Naive thymus-derived CD8-positive, alpha-beta T cell (primary cell): ENCODE data around the gene CDKAL1. TPM values are rescaled to one million over a fixed set of nuclear protein-coding genes. Genes with fewer than 3 reads are reported as not detected.

Experiments
- ATAC-seq, 2 donors: fragments of 150-1000 bp; cut with Tn5 transposase in 1 of 2; sonication (Bioruptor Pico), chemical (Tn5 transposase) in 1 of 2; 1 replicate in 1 of 2; 2 replicates in 1 of 2; pipeline ENCODE4 v1.10.0; 2021; ENCODE audit warnings: mild to moderate bottlenecking in 2 of 2, moderate library complexity in 2 of 2
- POLR2A ChIA-PET: fragments of 350-600 bp; sonication (Branson Sonifier 250); formaldehyde crosslinking; loops from one replicate; lab custom pipeline; 2021; ENCODE audit warnings: antibody characterized with exemption; lab: Charles Lee
- DNase-seq, 10 donors: peaks; one replicate each; pipeline versions ENCODE4 v3.0.0 to v3.0.0-alpha.2; 2020 to 2022
- H3K27ac Mint-ChIP-seq, 10 donors: one replicate each; pipeline ENCODE4 v1.8.0; 2020 to 2022; ENCODE audit warnings: mild to moderate bottlenecking in 10 of 10, mixed read lengths in 10 of 10, moderate library complexity in 4 of 10, inconsistent platforms in 1 of 10
- H3K27me3 Mint-ChIP-seq, 5 donors: one replicate each; pipeline ENCODE4 v1.8.0; 2021 to 2022; ENCODE audit warnings: mixed read lengths in 5 of 5
- H3K36me3 Mint-ChIP-seq, 3 donors: one replicate each; pipeline ENCODE4 v1.8.0; 2020 to 2022; ENCODE audit warnings: mixed read lengths in 3 of 3, mild to moderate bottlenecking in 2 of 3, inconsistent platforms in 1 of 3
- H3K4me1 Mint-ChIP-seq, 4 donors: one replicate each; pipeline ENCODE4 v1.8.0; 2021 to 2022; ENCODE audit warnings: mixed read lengths in 4 of 4
- H3K4me3 Mint-ChIP-seq, 10 donors: one replicate each; pipeline ENCODE4 v1.8.0; 2020 to 2022; ENCODE audit warnings: mild to moderate bottlenecking in 10 of 10, mixed read lengths in 10 of 10, moderate library complexity in 6 of 10, inconsistent platforms in 1 of 10
- H3K9me3 Mint-ChIP-seq, 9 donors: one replicate each; pipeline ENCODE4 v1.8.0; 2020 to 2022; ENCODE audit warnings: mixed read lengths in 9 of 9, mild to moderate bottlenecking in 3 of 9, inconsistent platforms in 1 of 9, moderate library complexity in 1 of 9
- polyA plus RNA-seq, 3 donors: library from polyadenylated mRNA; unstranded; fragments of 300-500 nt; fragmentation: Illumina TruSeq; gene quantifications; one replicate each; pipeline ENCODE4 v1.2.3, GENCODE V29; 2021
- total RNA-seq, 8 experiments: library from RNA in 2 of 8; stranded (reverse) in 2 of 8; gene quantifications; one replicate each; pipeline ENCODE4 v1.2.3 and lab custom pipeline; 2021 to 2026

CDKAL1 gene
- total and polyA plus RNA-seq, 5 experiments from 2014 or later: 21.5 to 36.7 (median 29.1) TPM

DNA sequence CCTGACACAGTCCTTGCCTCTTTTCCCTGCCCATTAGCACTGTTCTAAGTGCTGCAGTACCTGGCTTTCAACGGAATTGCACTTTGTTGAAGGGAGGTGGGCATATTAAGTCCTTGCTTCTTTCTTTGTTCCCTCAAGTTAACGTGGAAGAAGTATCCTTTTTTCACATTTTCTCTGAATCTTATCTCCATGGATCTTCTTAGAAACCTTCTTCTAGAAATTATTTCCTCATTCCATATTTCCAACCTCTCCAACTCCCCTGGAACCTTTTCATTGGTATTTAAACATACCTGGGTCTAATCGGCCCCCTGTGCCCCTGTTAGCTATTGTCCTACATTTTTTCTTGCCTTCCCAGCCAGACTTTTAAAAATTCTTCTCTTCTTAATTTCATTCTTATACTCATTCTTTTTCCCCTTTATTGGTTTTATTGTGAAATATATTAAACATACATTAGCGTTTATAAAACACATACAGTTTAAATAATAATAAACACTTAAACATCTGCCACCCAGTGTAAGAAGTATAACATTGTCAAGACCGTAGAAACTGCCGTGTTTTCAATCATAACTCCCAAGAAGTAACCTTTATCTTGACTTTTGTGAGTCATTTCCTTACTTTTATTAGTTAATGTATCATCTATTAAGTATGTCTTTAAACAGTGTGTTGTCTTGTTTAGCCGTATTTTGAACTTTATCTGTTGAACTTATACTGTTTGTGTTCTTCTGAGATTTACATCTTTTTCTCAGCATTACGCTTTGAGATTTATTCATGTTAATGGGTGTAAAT is 118.2 kb downstream of the CDKAL1 start:
- H3K27ac Mint-ChIP-seq: peak overlapping the region in 1 of 10 donors; percentile 13
- H3K4me1 Mint-ChIP-seq: peaks cover 4 to 21% (median 16%) of the 10 kb centered on the region in 4 donors
- H3K27me3 Mint-ChIP-seq: no peaks in the 10 kb centered on the region
- H3K4me3 Mint-ChIP-seq: no peak overlapping the region
- H3K9me3 Mint-ChIP-seq: peaks cover 0 to 8% (median 0%) of the 10 kb centered on the region in 9 donors
- no peak for ATAC-seq
- POLR2A ChIA-PET: no interaction called here
- DNase-seq: no peak
- peaks cover 16 to 61% (median 51%) of the 10 kb centered on the region in 3 donors for H3K36me3 Mint-ChIP-seq

DNA sequence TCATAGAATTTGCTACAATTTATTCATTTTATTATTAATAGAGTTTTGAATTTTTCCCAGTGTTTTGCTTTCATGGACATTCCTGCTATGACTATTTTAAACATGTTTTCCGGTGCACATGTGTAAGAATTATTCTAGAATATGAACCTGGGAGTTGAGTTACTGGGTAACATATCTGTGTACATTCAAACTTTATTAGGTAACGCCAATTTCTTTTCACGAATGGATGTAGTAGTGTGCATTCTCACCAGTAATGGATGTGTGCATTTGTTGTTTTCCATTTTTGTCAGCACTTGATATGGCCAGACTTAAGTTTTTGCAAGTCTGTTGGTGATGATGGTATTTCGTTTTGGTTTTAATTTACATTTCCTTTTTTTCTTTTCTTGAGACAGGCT is 118.8 kb downstream of the CDKAL1 start:
- Mint-ChIP-seq H3K36me3 (peaks cover 16 to 60% (median 51%) of the 10 kb centered on the region in 3 donors), H3K27me3 (no peaks in the 10 kb centered on the region), H3K9me3 (peaks cover 0 to 8% (median 0%) of the 10 kb centered on the region in 9 donors), H3K27ac (no peak overlapping the region), H3K4me1 (peaks cover 4 to 21% (median 16%) of the 10 kb centered on the region in 4 donors), H3K4me3 (no peak overlapping the region)
- ATAC-seq: no peak
- DNase-seq: no peak
- POLR2A ChIA-PET: no interaction called here

DNA sequence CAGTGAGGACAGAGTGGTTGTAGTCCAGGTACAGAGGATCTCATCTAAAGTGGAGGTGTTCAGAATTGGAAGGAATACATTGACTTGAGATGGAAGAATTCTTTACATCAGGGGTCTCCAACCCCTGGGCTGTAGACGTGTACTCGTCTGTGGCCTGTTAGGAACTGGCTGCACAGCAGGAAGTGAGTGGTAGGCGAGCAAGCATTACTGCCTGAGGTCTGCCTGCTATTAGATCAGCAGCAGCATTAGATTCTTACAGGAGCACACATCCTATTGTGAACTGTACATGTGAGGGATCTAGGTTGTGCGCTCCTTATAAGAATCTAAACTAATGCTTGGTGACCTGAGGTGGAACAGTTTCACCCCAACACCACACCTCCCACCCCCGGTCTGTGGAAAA is 121.1 kb downstream of the CDKAL1 start:
- ATAC-seq (no peak), DNase-seq (no peak)
- H3K9me3 Mint-ChIP-seq: no peaks in the 10 kb centered on the region
- no peaks in the 10 kb centered on the region for H3K27me3 Mint-ChIP-seq
- H3K36me3 Mint-ChIP-seq: peaks cover 4 to 54% (median 44%) of the 10 kb centered on the region in 3 donors
- POLR2A ChIA-PET: no interaction called here
- no peak overlapping the region for H3K27ac Mint-ChIP-seq
- peaks cover 13 to 31% (median 23%) of the 10 kb centered on the region in 4 donors for H3K4me1 Mint-ChIP-seq
- no peak overlapping the region for H3K4me3 Mint-ChIP-seq

DNA sequence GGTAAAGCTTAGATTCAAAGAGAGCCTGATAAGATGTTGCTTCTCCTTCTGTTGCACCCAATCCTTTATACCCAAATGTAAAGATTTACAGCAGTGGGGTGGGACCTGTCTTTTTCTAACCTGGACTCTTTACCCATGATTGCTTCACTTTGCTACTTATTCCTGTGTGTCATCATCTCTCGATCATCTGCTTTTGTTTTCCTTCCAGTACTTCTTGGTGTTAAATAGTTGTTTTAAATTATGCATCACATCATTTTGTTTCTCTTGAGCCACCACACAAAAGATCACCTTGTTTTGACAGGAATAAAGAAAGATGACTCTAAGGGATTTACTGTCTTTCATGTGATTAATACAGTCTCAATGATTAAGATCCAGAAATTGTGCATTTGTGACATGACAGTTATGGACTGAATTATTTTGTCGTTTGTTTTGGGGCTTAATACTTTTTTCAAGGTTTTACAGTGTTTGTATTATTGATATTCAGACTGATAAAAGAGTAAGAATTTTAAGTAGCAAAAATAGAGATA is 123.1 kb downstream of the CDKAL1 start:
- H3K36me3 Mint-ChIP-seq: peaks cover 4 to 37% (median 34%) of the 10 kb centered on the region in 3 donors
- H3K4me3 Mint-ChIP-seq: no peak overlapping the region
- peaks cover 16 to 46% (median 29%) of the 10 kb centered on the region in 4 donors for H3K4me1 Mint-ChIP-seq
- DNase-seq: no peak
- H3K27ac Mint-ChIP-seq: no peak overlapping the region
- POLR2A ChIA-PET: no interaction called here
- no peaks in the 10 kb centered on the region for H3K27me3 Mint-ChIP-seq
- no peak for ATAC-seq
- no peaks in the 10 kb centered on the region for H3K9me3 Mint-ChIP-seq

DNA sequence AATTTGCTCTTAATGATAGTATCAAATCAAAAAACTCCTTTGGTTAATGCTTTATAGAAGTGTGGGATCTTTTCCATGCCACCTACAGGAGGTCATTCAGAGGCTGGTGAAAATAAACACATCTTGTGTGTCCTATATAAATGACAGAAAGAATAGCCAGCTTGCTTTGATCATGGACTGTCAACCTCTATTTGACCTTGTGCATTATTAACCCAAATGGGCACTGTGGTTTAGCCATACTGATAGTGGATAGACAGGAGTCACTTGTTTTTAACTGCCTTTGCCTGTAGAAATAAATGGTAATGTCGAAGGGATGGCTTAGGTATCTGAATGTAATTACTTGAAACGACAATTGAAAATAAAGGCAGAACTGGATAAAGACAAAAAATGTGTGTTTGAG is 123.8 kb downstream of the CDKAL1 start:
- ATAC-seq: no peak
- no peak for DNase-seq
- H3K27ac Mint-ChIP-seq: no peak overlapping the region
- H3K27me3 Mint-ChIP-seq: no peaks in the 10 kb centered on the region
- H3K4me1 Mint-ChIP-seq: peaks cover 19 to 51% (median 31%) of the 10 kb centered on the region in 4 donors
- H3K4me3 Mint-ChIP-seq: no peak overlapping the region
- no peaks in the 10 kb centered on the region for H3K9me3 Mint-ChIP-seq
- peaks cover 4 to 34% (median 31%) of the 10 kb centered on the region in 3 donors for H3K36me3 Mint-ChIP-seq
- POLR2A ChIA-PET: no interaction called here

DNA sequence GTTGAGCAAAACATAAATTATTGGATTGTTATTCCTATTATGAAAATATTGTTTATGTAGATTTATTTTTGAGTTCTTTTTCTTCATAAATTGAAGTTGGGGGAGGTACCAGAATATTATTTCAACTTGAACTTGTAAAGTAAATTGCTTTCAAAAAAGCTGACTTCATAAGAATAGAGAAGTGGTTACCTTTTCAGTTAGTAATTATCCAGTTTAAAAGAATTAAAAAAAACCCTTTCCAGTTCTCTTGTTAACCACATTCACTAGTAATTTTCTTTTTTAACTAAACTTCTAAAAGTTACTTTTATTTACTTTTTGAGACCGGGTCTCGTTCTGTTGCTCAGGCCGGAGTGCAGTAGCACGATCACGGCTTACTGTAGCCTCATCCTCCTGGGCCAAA is 124.3 kb downstream of the CDKAL1 start:
- H3K9me3 Mint-ChIP-seq: no peaks in the 10 kb centered on the region

DNA sequence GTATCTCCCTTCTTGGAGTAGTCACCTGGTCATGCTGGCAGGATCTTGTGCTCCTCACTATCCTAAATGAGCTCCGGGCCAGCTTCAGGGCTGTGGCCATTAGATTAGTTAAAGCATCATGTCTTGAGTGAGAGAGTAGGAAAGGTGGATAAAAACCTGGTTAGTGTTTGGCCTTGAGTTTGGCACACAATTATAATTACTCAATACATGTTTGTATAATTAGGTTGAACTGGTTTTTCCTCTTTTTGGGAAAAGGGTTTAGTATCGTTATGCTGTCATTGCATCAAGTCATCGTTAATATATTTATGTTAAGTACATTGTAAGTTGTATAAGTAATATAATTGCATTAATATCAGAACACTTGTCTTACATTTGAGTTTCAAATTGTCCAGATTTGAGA is 126.3 kb downstream of the CDKAL1 start:
- POLR2A ChIA-PET: no interaction called here
- no peaks in the 10 kb centered on the region for H3K9me3 Mint-ChIP-seq
- no peak for ATAC-seq
- no peaks in the 10 kb centered on the region for H3K27me3 Mint-ChIP-seq
- no peak overlapping the region for H3K4me3 Mint-ChIP-seq
- H3K36me3 Mint-ChIP-seq: peaks cover 0 to 18% (median 15%) of the 10 kb centered on the region in 3 donors
- H3K4me1 Mint-ChIP-seq: peaks cover 21 to 43% (median 33%) of the 10 kb centered on the region in 4 donors
- DNase-seq: no peak
- peak overlapping the region in 1 of 10 donors; percentile 39 for H3K27ac Mint-ChIP-seq

More for the DNA sequence above, 124.3 kb downstream of the CDKAL1 start:
- H3K36me3 Mint-ChIP-seq: peaks cover 4 to 29% (median 26%) of the 10 kb centered on the region in 3 donors
- H3K27ac Mint-ChIP-seq: no peak overlapping the region
- DNase-seq (no peak), ATAC-seq (no peak)
- H3K4me1 Mint-ChIP-seq: peaks cover 21 to 54% (median 33%) of the 10 kb centered on the region in 4 donors
- no peaks in the 10 kb centered on the region for H3K27me3 Mint-ChIP-seq
- POLR2A ChIA-PET: no interaction called here
- H3K4me3 Mint-ChIP-seq: no peak overlapping the region

DNA sequence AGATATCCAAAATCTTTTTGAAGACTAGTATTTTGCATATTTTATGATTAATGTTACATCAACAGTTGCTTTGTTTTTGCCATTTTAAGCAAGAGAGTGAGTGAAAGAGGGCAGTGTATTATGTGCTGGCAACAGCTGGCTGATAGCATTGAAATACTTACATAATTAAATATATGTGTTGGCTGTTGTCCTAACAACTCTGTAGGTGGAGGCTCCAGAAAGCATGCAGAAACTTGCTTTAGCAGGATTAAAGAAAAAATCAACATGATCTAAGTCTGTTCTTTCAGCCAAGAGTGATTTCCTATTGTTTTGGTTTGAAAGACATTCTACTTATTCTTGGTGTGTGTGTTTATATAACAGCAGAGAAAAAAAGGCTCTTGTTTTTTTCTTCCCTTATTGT is 127.5 kb downstream of the CDKAL1 start:
- H3K27me3 Mint-ChIP-seq: no peaks in the 10 kb centered on the region
- H3K4me1 Mint-ChIP-seq: peaks cover 17 to 44% (median 29%) of the 10 kb centered on the region in 4 donors
- ATAC-seq: no peak
- no peaks in the 10 kb centered on the region for H3K9me3 Mint-ChIP-seq
- H3K4me3 Mint-ChIP-seq: no peak overlapping the region
- H3K36me3 Mint-ChIP-seq: peaks cover 0 to 14% (median 11%) of the 10 kb centered on the region in 3 donors
- DNase-seq: no peak
- POLR2A ChIA-PET: no interaction called here
- no peak overlapping the region for H3K27ac Mint-ChIP-seq

DNA sequence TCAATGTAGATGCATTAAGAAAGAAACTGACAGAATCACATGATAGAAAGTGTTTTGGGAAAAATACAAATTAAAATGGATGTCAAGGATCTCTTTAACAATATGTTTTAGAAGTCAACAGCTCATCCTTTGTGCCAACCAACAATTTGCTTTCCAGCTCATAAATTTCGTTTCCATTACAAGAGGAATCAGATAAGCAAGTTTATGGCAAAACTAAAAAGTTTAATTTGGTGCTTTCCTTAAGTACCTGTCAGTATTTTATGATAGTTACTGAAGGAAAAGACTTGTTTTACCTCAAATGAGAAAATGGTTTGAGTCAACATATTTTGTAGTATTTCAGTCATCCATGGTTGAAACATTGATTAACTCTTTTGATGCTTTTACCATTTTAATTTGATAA is 130.0 kb downstream of the CDKAL1 start:
- Mint-ChIP-seq H3K27me3 (no peaks in the 10 kb centered on the region), H3K4me1 (peaks cover 19 to 58% (median 29%) of the 10 kb centered on the region in 4 donors), H3K4me3 (no peak overlapping the region), H3K9me3 (no peaks in the 10 kb centered on the region), H3K36me3 (peaks cover 5 to 22% (median 12%) of the 10 kb centered on the region in 3 donors), H3K27ac (no peak overlapping the region)
- DNase-seq: no peak
- ATAC-seq: no peak
- POLR2A ChIA-PET: no interaction called here

DNA sequence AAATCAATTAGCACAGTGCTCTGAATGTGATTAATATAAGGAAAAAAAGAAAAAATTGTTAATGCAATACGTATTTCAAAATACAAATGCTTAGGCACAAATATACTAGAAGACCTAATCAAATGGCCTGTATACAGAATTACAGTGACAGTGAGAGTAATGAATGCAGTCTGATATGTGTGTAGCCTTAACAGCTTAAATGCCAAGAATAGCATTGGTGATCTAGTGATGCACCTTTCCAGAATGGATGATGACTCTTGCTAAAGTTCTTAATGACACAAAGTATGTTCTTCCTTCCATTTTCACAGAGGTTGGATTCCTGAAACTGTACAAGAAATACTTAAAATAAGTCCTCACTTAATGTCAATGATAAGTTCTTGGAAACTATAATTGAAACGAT is 131.0 kb downstream of the CDKAL1 start:
- no peak overlapping the region for H3K4me3 Mint-ChIP-seq
- H3K9me3 Mint-ChIP-seq: no peaks in the 10 kb centered on the region
- DNase-seq: no peak
- peaks cover 13 to 55% (median 27%) of the 10 kb centered on the region in 4 donors for H3K4me1 Mint-ChIP-seq
- peaks cover 7 to 17% (median 10%) of the 10 kb centered on the region in 3 donors for H3K36me3 Mint-ChIP-seq
- ATAC-seq: no peak
- POLR2A ChIA-PET: no interaction called here
- H3K27me3 Mint-ChIP-seq: no peaks in the 10 kb centered on the region
- no peak overlapping the region for H3K27ac Mint-ChIP-seq

DNA sequence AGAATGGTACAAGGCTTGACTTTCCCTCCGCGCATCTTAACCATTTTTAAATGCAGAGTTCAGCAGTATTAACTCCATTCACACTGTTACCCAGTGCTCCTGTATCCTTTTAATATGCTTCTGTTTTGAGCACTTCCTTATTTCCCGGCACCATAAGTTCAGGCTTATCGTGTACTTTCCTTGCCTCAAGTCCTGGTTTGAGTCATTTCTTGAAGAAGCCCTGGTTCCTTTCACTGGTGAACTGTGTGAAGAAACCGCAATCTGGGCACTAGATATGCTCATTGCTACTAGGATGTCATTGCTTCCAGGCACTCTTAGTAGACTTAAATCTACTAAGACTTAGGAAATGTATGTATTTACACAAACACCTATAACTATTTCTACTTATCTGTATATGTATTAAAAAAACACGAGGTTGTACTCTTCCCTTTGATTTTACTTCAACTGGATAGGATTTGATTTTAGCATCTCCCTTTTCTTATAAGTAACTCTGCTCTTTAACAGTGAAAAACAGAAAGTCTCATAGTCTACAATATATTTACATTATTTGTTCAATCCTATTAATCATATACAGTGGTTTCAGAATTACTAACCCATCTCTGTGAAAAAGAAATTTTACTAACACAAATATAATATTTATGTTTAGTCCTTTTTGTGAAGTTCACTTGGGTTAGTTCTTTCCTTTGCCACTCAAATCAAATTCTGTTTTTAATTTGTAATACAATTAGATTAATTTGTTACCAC is 135.5 kb downstream of the CDKAL1 start:
- ATAC-seq: no peak
- H3K9me3 Mint-ChIP-seq: no peaks in the 10 kb centered on the region
- H3K4me1 Mint-ChIP-seq: peaks cover 13 to 42% (median 18%) of the 10 kb centered on the region in 4 donors
- POLR2A ChIA-PET: no interaction called here
- no peaks in the 10 kb centered on the region for H3K27me3 Mint-ChIP-seq
- H3K27ac Mint-ChIP-seq: no peak overlapping the region
- DNase-seq: no peak
- peaks cover 10 to 33% (median 15%) of the 10 kb centered on the region in 3 donors for H3K36me3 Mint-ChIP-seq
- H3K4me3 Mint-ChIP-seq: no peak overlapping the region

DNA sequence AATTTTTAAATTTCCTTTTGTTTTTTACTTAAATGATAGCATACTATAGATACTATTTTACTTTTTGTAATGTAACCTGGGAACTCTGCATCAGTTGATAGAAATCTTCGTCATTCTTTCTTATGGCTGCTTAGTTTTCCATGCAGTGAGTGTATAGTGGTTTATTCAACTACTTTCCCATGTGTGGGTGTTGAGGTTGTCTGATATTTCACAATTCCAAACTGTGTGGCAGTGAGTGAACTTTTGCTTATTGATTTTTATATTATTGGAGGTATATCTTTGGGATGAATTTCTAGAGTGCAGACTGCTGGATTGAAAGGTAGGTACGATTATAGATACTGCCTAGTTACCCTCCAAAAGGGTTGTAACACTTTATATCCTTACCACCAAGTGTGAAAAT is 136.5 kb downstream of the CDKAL1 start:
- Mint-ChIP-seq H3K4me3 (no peak overlapping the region), H3K4me1 (peaks cover 13 to 44% (median 15%) of the 10 kb centered on the region in 4 donors), H3K27ac (no peak overlapping the region), H3K9me3 (no peaks in the 10 kb centered on the region), H3K27me3 (no peaks in the 10 kb centered on the region), H3K36me3 (peaks cover 10 to 33% (median 19%) of the 10 kb centered on the region in 3 donors)
- POLR2A ChIA-PET: no interaction called here
- no peak for ATAC-seq
- no peak for DNase-seq

DNA sequence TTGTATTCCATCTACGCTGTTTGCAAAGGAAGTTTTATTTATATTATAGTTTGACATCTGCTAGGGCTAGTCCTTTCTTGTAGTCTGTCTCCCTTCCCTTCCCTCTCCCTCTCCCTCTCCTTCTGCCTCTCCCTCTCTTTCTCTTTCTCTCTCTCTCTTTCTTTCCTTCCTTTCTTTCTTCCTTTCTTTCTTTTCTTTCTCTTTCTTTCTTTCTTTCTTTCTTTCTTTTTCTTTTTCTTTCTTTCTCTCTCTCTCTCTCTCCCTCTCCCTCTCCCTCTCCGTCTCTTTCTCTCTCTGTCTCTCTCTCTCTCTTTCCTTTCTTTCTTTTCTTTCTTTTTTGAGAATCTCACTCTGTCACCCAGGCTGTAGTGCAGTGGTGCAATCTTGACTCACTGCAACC is 137.8 kb downstream of the CDKAL1 start:
- Mint-ChIP-seq H3K27me3 (no peaks in the 10 kb centered on the region), H3K4me3 (no peak overlapping the region), H3K36me3 (peaks cover 10 to 33% (median 21%) of the 10 kb centered on the region in 3 donors), H3K9me3 (no peaks in the 10 kb centered on the region), H3K4me1 (peaks cover 13 to 40% (median 16%) of the 10 kb centered on the region in 4 donors), H3K27ac (peak overlapping the region in 2 of 10 donors; percentile 37 to 49)
- no peak for DNase-seq
- POLR2A ChIA-PET: no interaction called here
- ATAC-seq: no peak
